ENCODE measurements around the gene DCDC2B. TPM values are rescaled to one million over a fixed set of nuclear protein-coding genes. Genes with fewer than 3 reads are reported as not detected.

Gene DCDC2B
- not detected in 2 replicates for total RNA-seq

GRCh38 chr1:32208891-32209328 lies at the start of gene DCDC2B:
Gene DCDC2B, plus strand, starts transcription at chr1:32209089. Its CDS starts 5 bp downstream, at chr1:32209094.

DNA sequence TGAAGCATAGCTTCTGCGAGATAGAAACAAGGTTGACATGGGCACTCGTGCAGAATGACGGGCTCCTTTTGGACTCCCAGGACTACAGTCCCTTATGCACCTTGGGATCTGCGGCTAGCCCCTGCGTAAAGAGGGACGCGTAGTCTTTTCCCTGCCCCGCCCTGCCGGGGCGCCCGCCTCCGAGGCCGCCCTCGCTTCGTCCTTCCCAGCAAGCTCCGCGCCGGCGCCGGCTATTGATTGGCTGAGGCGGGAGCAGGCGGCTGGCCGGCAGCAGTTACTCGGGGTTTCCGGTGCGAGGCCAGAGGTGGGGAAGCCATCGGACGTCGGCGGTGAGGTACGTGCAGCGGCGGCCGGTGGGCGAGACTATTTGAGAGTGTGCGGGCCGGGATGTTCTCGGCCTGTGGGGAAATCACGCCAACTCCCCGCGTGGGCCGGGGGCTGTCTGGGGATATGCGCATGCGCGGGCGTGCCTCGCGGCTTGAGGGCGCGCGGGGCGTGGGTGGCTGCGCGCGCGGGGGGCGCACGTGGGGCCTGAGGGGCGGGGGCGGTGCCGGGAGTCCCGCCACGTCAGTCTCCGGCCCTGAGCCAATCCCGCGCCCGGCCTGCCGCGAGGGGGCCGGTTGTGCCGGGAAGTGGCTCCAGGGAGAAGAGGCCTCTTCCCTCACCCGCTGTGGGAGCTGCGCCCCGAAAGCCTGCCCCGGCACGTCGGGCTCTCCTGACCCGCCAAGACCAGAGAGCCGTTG lies 29.3 kb upstream of the DCDC2B start, which contains the start of gene TXLNA:
TXLNA (plus strand) TSS at position 233 of the 743 bp plus-strand sequence. CDS start 671 bp downstream, outside the sequence.

DNA sequence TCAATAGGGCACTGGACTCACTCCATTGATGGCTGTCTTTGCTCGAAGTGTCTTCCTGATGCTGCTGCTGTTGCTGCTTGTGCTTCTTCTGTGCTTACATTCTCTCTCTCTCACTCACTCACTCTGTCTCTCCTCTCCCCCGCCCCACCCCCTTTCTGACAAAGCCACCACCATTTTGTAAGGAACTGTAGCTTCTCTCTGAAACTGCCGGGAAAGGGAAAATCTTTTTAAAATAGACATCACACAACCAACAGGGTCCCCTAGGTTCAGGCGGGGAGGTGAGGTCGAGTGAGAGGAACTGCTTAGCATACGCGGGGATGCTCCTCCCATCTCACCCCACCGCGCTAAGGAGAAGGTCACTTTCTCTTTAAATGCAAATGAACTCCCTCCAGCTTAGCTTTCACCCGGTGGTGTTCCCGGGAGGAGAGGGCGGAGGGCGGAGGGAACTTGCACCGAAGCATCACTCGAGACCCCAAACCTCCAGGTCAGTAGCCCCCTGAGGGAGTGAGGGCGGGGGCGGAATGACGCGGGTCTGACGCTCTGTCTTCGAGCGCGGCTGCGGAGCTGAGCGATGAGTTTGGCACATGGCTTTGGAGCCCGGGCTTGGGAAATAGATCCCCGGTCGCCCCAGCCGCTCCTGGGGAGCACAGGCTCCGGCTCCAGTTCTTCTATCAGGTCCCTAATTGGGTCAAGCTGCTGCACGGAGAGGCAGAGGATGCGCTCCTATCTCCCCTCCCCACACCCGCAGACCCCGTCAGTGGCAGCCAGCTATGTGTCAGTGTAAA lies 8.5 kb upstream of the DCDC2B start, which contains the start of gene CCDC28B:
CCDC28B (plus strand) TSS at position 370 of the 785 bp plus-strand sequence. CDS start 1,341 bp downstream, outside the sequence.

GRCh38 chr1:32205401-32206370 lies 3.2 kb upstream of the DCDC2B start, which contains the start of gene IQCC:
Gene IQCC, plus strand, starts transcription at chr1:32205671. Its CDS starts 11 bp downstream, at chr1:32205682.

GRCh38 chr1:32221980-32222755 lies 13.3 kb downstream of the DCDC2B start, which contains the start of the genes EIF3I and TMEM234:
Gene EIF3I, plus strand, starts transcription at chr1:32222407. Its CDS starts 35 bp downstream, at chr1:32222442.
Gene TMEM234, minus strand, starts transcription at chr1:32222353. Its CDS starts 31 bp downstream, at chr1:32222322.

GRCh38 chr1:32246888-32247273 lies 38.0 kb downstream of the DCDC2B start, which contains the start of gene FAM167B:
Gene FAM167B, plus strand, starts transcription at chr1:32247222. Its CDS starts 200 bp downstream, at chr1:32247422.

DNA sequence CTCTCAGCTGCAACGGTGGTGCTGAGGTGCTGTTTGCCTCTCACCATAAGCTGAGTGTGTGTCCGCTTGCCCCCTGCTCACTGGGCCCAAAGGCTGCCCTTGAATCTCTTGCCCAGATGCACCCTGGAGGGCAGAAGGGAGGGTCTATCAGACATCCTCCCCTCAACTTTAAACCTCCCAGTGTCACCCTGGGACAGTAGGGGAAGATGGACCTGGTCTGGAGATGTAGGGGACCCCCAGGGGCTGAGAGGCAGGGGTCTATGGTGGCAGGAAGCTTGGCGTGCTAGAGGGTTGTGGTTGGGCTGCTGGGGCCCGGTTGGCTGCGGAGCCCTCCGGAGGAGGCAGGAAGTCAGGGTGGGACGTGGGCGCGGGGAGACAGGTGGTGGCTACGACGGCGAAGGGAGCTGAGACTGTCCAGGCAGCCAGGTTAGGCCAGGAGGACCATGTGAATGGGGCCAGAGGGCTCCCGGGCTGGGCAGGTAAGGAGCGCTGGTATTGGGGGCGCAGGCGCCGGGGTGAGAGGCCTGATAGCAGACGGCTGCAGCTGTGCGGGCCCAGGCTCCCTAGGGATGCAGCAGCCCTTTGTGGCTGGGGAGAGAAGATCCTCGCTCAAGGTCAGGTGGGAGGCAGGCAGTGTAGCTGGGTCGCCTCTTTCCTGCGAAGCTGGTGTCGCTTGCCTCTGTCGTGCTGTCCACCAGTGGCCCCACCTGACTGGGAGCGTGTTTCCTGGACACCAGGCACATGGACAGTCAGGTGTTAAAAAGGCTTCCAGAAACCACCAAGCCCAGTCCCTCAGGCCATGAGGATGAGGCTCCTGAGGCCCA lies 42.2 kb downstream of the DCDC2B start, which contains the start of gene LCK:
LCK (plus strand) TSS at position 373 of the 824 bp plus-strand sequence. CDS start 23,065 bp downstream, outside the sequence.

Other genes with a start within 250 kb of the DCDC2B start
- 116 and 124 TPM in 2 replicates for gene KHDRBS1, start 195.2 kb upstream of the DCDC2B start, total RNA-seq
- 8.8 and 9.0 TPM in 2 replicates for gene TMEM39B, start 136.2 kb upstream of the DCDC2B start, total RNA-seq
- 35.7 and 36.3 TPM in 2 replicates for gene KPNA6, start 101.0 kb upstream of the DCDC2B start, total RNA-seq
- gene TXLNA, start 29.4 kb upstream of the DCDC2B start, total RNA-seq = 49.0 and 53.6 TPM in 2 replicates
- 10.1 and 20.3 TPM in 2 replicates for gene CCDC28B, start 8.5 kb upstream of the DCDC2B start, total RNA-seq
- gene IQCC, start 3.4 kb upstream of the DCDC2B start, total RNA-seq = 1.0 and 3.6 TPM in 2 replicates
- gene TMEM234, start 13.3 kb downstream of the DCDC2B start, total RNA-seq = 12.8 and 17.8 TPM in 2 replicates
- 242 and 347 TPM in 2 replicates for gene EIF3I, start 13.3 kb downstream of the DCDC2B start, total RNA-seq
- gene FAM167B, start 38.1 kb downstream of the DCDC2B start, total RNA-seq = 0.33 and 0.63 TPM in 2 replicates
- gene LCK, start 42.2 kb downstream of the DCDC2B start, total RNA-seq = 0.25 and 0.33 TPM in 2 replicates
- 58.6 and 73.0 TPM in 2 replicates for gene HDAC1, start 83.0 kb downstream of the DCDC2B start, total RNA-seq
- gene MARCKSL1, start 127.1 kb downstream of the DCDC2B start, total RNA-seq = 154 and 160 TPM in 2 replicates
- gene FAM229A, start 153.4 kb downstream of the DCDC2B start, total RNA-seq = 1.3 and 4.2 TPM in 2 replicates
- 0.16 and 1.3 TPM in 2 replicates for gene TSSK3, start 153.4 kb downstream of the DCDC2B start, total RNA-seq
- gene BSDC1, start 185.4 kb downstream of the DCDC2B start, total RNA-seq = 48.7 and 53.0 TPM in 2 replicates

All from mesangial cell (primary cell).